Activated CD4-positive, CD25-positive, alpha-beta regulatory T cell treated with anti-CD3 and anti-CD28 coated beads, Interleukin-2, amount 50 U/mL, for 24 hours (primary cell): Measurements from ENCODE around the gene ATP2A2.

Experiments
- ATAC-seq, 2 donors: fragments of 150-1000 bp; cut with Tn5 transposase; one replicate each; pipeline ENCODE4 v1.10.0; 2021; ENCODE audit warnings: mild to moderate bottlenecking in 1 of 2, moderate library complexity in 1 of 2

The ATP2A2 gene

GRCh38 chr12:110262442-110263388 is 18.3 kb upstream of the ATP2A2 start:
- no peak for ATAC-seq

- no peak for ATAC-seq
Measured at GRCh38 chr12:110266381-110266960, 14.6 kb upstream of the ATP2A2 start.

- ATAC-seq = no peak
Measured at GRCh38 chr12:110266980-110267620, 13.9 kb upstream of the ATP2A2 start.

- ATAC-seq = no peak
Measured at GRCh38 chr12:110269622-110270124, 11.4 kb upstream of the ATP2A2 start.

DNA sequence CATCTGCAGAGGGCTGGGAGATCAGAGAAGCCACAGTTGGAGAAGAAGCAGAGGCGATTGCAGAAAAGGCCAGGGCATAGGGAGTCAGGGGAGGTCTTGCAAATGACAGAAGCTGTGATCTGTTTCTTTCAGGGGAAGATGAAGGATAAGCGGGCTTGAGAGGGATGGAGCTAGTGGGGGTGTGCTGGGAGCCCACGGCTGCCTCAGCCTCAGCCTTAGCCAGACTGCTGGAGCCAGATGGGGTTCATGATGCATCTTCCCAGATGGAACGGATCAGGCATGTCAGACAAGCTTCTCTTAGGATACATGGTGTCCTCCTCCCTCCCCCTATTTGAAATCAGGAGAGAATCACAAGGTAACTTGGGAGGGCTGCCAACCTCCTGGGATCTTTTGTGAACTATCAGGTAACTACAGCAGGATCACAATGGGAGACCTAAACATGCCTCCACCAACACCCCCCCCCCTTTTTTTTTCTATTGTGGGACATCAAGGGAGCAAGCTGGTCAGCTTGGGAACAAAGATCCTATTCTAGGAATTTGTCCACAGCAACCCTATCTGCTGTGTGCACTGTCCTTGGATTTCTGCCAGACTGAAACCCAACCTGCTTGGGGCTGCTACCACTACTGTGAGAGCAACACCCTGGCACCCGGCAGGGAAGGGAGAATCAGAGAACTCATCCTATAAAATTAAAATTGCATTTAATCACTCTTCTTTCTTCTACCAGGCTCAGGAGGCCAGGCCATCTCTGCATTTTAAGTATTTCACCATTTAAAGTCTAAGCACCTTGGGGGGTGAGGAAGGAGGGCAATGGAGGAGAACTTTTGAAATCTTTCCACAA is 10.7 kb upstream of the ATP2A2 start:
- ATAC-seq = no peak

GRCh38 chr12:110271015-110271414 is 10.0 kb upstream of the ATP2A2 start:
- ATAC-seq = no peak

- ATAC-seq = no peak
Measured at GRCh38 chr12:110277530-110278254, 3.4 kb upstream of the ATP2A2 start.

DNA sequence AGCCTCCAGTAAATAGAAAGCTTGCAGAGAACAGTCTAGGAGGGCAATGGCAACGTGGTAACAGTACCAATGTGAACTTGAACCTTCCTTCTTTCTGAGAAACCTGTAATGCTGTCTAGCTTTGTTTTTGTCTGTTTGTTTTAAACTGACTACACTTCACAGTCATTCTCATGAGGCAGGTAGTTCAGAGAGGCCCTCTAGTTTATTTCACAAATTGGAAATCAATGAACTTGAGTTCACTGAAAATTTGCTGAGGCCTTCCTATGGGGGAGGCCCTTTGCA is 2.9 kb upstream of the ATP2A2 start:
- ATAC-seq = no peak

DNA sequence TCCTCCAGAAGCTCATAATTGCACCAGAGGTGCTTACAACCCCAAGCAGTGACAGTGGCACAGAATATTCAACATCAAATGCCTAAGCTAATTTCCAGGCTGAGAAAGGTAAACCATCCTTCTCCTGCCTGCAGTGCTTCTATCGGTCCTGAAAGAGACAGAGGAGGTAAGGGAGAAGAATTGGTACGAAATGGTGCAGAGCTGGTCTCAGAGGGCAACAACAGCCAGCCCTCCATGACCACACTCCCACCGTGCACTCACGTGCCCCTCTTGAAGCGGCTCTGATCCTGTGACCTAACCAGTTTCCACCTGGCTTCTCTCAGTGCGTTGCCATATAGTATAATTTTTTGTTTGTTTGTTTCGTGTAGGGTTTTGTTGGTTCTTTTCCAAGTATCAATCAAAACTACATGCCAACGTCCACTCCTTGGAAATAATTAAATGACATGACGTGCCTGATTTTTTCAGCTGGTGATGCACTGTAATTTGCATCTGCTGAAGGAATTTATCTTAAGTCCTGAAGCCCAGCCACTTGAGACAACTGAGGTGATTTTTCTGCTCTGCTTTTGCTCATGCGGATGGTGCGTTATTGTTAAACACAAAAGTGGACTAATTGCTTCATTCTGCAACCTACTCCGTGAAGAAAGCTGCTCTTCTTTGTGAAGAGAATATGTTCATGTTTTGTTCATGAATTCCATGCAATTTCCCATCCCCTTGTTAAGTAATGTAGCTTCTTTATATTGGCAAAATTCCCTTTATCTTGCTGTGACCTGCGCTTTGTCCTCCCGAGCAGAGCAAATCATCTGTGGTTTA is 1.3 kb upstream of the ATP2A2 start:
- ATAC-seq = no peak

- peak; percentile 34 to 44 for ATAC-seq
Measured at GRCh38 chr12:110280392-110280778, 662 bp upstream of the ATP2A2 start.

DNA sequence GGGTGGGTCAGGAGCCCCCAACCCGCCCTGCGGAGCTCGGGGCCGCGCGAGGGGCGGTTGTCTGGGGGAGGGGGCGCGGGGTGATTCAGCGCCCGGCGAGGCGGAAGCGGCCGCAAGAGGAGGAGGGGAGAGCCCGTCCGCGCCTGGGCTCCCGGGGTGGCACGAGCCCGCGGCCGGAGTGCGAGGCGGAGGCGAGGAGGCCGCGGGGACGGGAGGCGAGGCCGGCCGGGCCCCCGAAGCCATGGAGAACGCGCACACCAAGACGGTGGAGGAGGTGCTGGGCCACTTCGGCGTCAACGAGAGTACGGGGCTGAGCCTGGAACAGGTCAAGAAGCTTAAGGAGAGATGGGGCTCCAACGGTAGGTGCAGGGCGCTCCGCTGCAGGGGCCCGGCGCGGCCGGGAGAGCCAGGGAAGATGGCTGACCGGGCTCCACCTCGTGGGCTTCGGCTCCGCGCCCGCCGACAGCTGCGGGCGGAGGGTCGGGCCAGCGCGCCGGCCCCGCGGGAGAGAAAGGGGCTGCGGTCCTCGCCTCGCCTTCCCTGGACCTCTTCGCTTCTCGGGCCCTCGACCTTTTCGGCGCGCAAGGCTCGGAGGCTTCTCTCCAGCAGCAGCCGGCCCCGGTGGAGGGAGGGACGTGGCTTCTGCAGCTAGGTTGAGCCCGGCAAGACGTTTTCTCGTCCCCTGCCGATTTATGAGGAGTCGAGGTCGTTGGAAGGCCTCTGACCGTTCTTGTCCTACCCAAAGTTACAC is 677 bp downstream of the ATP2A2 start:
- peak; percentile 27 to 30 for ATAC-seq

DNA sequence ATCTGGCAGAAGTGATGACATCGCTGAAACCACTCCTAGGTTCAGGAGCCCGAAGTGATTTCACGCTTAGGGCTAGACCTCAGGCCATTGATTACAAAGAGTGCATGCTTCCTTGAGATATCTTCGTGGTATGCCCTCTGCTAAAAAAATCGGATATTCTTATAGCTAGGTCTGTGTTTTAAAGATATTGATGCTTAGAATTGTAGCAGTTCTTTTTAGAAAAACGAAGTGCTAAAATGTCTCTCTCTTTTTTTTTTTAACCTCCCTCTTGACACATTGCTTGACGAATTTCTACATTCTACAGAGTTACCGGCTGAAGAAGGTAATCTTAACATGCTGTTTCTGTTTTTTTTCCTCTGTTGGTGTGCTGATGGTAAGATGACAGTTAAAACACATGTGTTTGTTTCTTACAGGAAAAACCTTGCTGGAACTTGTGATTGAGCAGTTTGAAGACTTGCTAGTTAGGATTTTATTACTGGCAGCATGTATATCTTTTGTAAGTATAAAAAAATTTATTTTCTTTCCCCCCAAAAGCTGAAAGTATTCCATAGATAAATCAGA is 1.3 kb downstream of the ATP2A2 start:
- ATAC-seq = no peak

GRCh38 chr12:110282956-110283817 is 2.1 kb downstream of the ATP2A2 start:
- ATAC-seq = no peak

- ATAC-seq = no peak
Measured at GRCh38 chr12:110284597-110284996, 3.5 kb downstream of the ATP2A2 start.

DNA sequence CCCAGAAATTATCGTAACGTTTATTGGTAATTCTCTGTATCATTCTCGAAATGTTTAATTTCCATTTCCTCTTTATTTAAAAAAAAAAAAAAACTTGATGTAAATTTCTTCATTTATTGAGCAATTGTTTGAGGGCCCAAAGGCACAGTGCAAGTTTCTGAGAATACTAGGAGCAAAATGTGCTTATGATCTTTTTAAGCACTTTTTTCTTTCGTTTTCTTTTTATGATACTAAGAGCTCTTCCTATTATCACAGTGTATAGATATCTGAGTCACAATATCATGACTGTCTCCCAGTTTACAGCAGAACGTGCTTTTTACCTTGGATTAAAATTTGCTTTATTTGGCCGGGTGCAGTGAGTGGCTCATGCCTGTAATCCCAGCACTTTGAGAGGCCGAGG is 5.6 kb downstream of the ATP2A2 start:
- ATAC-seq = peak; percentile 80 to 82

GRCh38 chr12:110287986-110288385 is 6.9 kb downstream of the ATP2A2 start:
- ATAC-seq = no peak

DNA sequence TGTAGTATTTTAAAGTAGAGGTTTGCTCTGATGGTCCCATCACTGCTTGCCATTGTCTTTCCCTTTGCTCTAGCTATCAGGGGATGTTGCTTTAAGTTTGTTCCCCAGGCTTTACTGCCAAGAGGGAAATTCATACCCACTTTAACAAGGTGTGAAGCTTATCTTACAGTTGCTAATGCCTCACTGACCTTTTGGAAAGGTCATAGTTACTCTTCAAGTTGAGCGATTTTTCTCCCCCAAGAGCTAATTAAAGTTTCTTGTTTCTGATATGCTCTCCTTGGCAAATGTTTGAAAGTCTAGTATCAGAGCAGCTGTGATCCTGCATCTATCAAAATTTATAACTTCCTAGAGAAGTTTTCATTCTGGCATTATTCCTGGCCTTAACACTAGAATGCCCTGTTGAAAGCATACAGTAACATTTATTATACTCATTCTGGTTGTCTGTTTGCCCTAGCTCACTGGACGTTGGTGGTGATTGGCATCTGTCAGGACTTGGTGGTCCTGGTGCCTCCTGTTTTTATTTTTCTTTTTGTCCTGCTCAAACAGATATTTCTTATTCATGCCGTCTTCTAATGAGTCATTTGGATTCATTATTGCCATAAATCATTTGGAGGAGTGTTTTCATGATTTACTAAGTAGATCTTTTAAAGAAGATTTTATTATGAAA is 8.1 kb downstream of the ATP2A2 start:
- ATAC-seq = no peak

DNA sequence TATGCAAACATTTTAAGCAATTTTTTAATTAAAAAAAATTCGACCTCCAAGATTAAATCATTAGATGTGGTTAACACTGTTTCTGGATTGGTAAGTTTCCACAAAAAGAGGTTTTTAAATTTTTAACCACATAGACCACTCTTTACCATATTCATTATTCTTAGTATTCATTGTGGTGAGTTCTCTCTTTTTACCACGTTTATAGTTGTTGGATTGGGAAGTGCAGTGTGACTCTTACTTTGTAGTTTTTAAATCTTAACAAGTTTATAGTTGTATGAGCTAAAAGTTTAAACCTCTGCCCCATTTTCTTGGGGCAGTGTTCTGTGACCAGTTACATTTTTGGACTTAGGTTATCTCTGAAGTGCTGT is 8.6 kb downstream of the ATP2A2 start:
- no peak for ATAC-seq
